Neuronal stem cell (in vitro differentiated cells): ENCODE data around the gene CCDC57.

Experiments
- DNase-seq: peaks from one replicate; pipeline ENCODE4 v3.0.0-alpha.2; 2013; ENCODE audit warnings: low spot score
- H2AFZ ChIP-seq: one replicate; pipeline ENCODE4 v1.6.1; 2013; ENCODE audit warnings: mild to moderate bottlenecking, low read length, inconsistent platforms
- H2AK5ac ChIP-seq: 2 replicates; pipeline ENCODE4 v1.6.1; 2013; ENCODE audit warnings: low read depth, mild to moderate bottlenecking, inconsistent platforms, low read length, moderate library complexity, mixed read lengths
- H2BK120ac ChIP-seq: 2 replicates; pipeline ENCODE4 v1.6.1; 2013; ENCODE audit warnings: low read depth, mild to moderate bottlenecking, inconsistent platforms, low read length, moderate library complexity, mixed read lengths
- H2BK12ac ChIP-seq: one replicate; pipeline ENCODE4 v1.6.1; 2013; ENCODE audit warnings: low read length, inconsistent platforms
- H2BK15ac ChIP-seq: 2 replicates; pipeline ENCODE4 v1.6.1; 2013; ENCODE audit warnings: mild to moderate bottlenecking, low read length, inconsistent platforms, mixed read lengths
- H2BK5ac ChIP-seq: one replicate; pipeline ENCODE4 v1.6.1; 2013; ENCODE audit warnings: inconsistent platforms, mild to moderate bottlenecking, low read length, moderate library complexity
- H3K14ac ChIP-seq: one replicate; pipeline ENCODE4 v1.6.1; 2013; ENCODE audit warnings: low read length, inconsistent platforms
- H3K18ac ChIP-seq: 2 replicates; pipeline ENCODE4 v1.6.1; 2013; ENCODE audit warnings: low read length, inconsistent platforms
- H3K23ac ChIP-seq: 2 replicates; pipeline ENCODE4 v1.6.1; 2013; ENCODE audit warnings: low read depth, mild to moderate bottlenecking, mixed read lengths, low read length, inconsistent platforms; ENCODE audit not compliant: poor library complexity
- H3K27ac ChIP-seq: replicated peaks from 3 replicates; pipeline ENCODE4 v1.5.1; 2013; ENCODE audit warnings: low read length, inconsistent platforms
- H3K27me3 ChIP-seq, 3 experiments: 2 replicates each; pipeline ENCODE4 v1.6.1; 2013; ENCODE audit warnings: low read length in 3 of 3, mild to moderate bottlenecking in 2 of 3, inconsistent platforms in 1 of 3, low read depth in 1 of 3, mixed read lengths in 1 of 3, moderate library complexity in 1 of 3; ENCODE audit not compliant: control insufficient read depth in 3 of 3, insufficient read depth in 3 of 3
- H3K36me3 ChIP-seq, 2 donors: replicated peaks in 1 of 2; 2 replicates each; pipeline ENCODE4 v1.6.1; 2013; ENCODE audit warnings: low read length in 2 of 2; ENCODE audit not compliant: control insufficient read depth in 2 of 2, insufficient read depth in 2 of 2
- H3K4ac ChIP-seq: 2 replicates; pipeline ENCODE4 v1.6.1; 2013; ENCODE audit warnings: inconsistent platforms, mild to moderate bottlenecking, low read length, moderate library complexity
- H3K4me1 ChIP-seq, 2 donors: 1 replicate in 1 of 2; 2 replicates in 1 of 2; pipeline ENCODE4 v1.6.1; 2013; ENCODE audit warnings: low read length in 2 of 2, low read depth in 1 of 2; ENCODE audit not compliant: control insufficient read depth in 2 of 2, insufficient read depth in 1 of 2
- H3K4me2 ChIP-seq: one replicate; pipeline ENCODE4 v1.6.1; 2013; ENCODE audit warnings: mild to moderate bottlenecking, low read length, inconsistent platforms; ENCODE audit not compliant: insufficient read depth, poor library complexity, severe bottlenecking
- H3K4me3 ChIP-seq, 2 donors: 2 replicates each; pipeline ENCODE4 v1.5.1; 2013; ENCODE audit warnings: low read length in 2 of 2, mild to moderate bottlenecking in 2 of 2, inconsistent platforms in 1 of 2, moderate library complexity in 1 of 2
- H3K79me1 ChIP-seq: one replicate; pipeline ENCODE4 v1.6.1; 2013; ENCODE audit warnings: low read depth, mild to moderate bottlenecking, inconsistent platforms, low read length, moderate library complexity
- H3K9ac ChIP-seq: one replicate; pipeline ENCODE4 v1.6.1; 2013; ENCODE audit warnings: mild to moderate bottlenecking, low read depth, low read length, inconsistent platforms; ENCODE audit not compliant: poor library complexity
- H3K9me3 ChIP-seq, 2 donors: replicated peaks in 1 of 2; 2 replicates each; pipeline versions ENCODE3 to v1.6.1; 2013; ENCODE audit warnings: low read length in 2 of 2, mild to moderate bottlenecking in 2 of 2, inconsistent platforms in 1 of 2, low read depth in 1 of 2, mixed read lengths in 1 of 2, moderate library complexity in 1 of 2; ENCODE audit not compliant: control insufficient read depth in 2 of 2, insufficient read depth in 1 of 2
- H4K8ac ChIP-seq: one replicate; pipeline ENCODE4 v1.6.1; 2013; ENCODE audit warnings: low read depth, mild to moderate bottlenecking, inconsistent platforms, low read length, moderate library complexity
- H4K91ac ChIP-seq: one replicate; pipeline ENCODE4 v1.6.1; 2013; ENCODE audit warnings: low read length, low read depth, mild to moderate bottlenecking, inconsistent platforms; ENCODE audit not compliant: poor library complexity
- WGBS, 2 donors: extraction: QIAGEN DNeasy Blood & Tissue Kit; methylation state at CpG; one replicate each; pipeline ENCODE4 v1.1.7; 2013; ENCODE audit warnings: missing lambda C conversion rate in 2 of 2, mixed read lengths in 1 of 2; ENCODE audit not compliant: insufficient read length in 2 of 2, insufficient replicate concordance in 1 of 2; ENCODE audit errors: extremely low coverage in 2 of 2; 5-methylcytosine and 5-hydroxymethylcytosine counted together

The CCDC57 gene

DNA sequence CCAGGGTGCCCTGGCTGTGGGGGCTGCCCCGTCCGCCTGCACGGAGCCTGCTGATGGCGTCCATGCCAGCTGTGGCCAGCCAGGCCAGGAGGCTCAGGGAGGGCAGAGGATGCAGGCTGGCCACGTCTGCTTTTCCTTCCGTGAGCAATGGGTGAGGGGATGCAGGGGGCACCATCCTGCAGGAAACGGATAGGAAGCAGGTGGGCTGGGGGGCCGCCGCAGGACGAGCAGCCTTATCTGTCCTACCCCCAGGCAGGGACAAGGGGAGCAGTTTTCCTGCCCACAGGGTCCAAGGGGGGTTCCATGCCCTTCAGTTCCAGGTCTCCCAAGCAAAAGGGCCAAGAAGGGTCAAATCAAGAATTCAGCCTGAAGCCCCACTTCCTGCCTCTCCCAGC is 153.8 kb downstream of the CCDC57 start:
- Histone ChIP-seq H3K23ac (peak overlapping the region; percentile 55), H2BK120ac (no peak overlapping the region), H2AFZ (no peak overlapping the region), H3K14ac (no peak overlapping the region), H3K4ac (no peak overlapping the region), H3K9ac (no peak overlapping the region), H3K9me3 (no peaks in the 10 kb centered on the region), H3K4me2 (no peak overlapping the region), H4K91ac (no peak overlapping the region), H2AK5ac (no peak overlapping the region), H3K36me3 (peaks cover 72 to 98% of the 10 kb centered on the region in 2 donors), H3K18ac (no peak overlapping the region), H3K27me3 (no peaks in the 10 kb centered on the region), H3K27ac (no peak overlapping the region), H3K79me1 (peaks cover 8% of the 10 kb centered on the region), H4K8ac (no peak overlapping the region), H2BK5ac (no peak overlapping the region), H3K4me3 (peak overlapping the region in 1 of 2 donors; percentile 22), H2BK12ac (peak overlapping the region; percentile 22), H3K4me1 (no peaks in the 10 kb centered on the region), H2BK15ac (no peak overlapping the region)
- no peak for DNase-seq
- WGBS, 2 donors, result no CpG with 5 or more reads among the region's 10 CpGs

DNA sequence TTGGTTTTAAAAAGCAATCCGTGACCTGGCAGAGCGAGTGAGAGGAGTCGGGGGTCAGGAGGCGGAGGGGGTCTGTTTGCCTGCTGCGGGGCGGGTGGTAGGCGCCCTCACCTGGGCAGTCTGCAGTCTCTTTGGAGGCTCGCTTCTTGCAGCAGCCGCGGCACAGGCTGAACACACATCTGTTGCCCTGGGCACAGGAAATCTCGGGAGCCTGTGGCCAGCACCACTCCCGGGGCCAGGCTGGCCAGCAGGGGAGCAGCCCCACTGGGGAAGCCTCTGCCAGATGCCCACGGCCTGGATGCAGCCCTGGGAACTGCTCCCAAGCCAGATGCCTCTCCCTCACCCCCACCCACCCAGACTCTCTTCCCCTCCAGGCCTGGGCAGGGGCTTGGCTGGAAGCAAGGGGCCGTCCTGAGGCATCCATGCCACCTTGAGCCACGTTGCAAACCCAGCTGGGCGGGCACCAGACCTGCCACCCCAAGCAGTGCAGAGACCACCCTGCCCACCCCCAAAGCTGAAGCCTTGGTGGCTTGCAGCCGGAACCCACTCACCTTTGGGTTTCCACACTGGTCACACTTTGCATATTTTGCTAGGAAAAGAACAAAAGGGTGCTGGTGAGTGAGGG is 154.3 kb downstream of the CCDC57 start:
- Histone ChIP-seq H3K79me1 (peaks cover 8% of the 10 kb centered on the region), H3K27ac (no peak overlapping the region), H3K4ac (no peak overlapping the region), H2AFZ (no peak overlapping the region), H4K91ac (no peak overlapping the region), H3K4me1 (no peaks in the 10 kb centered on the region), H2BK5ac (no peak overlapping the region), H3K4me2 (no peak overlapping the region), H3K23ac (peak overlapping the region; percentile 55), H3K9me3 (no peaks in the 10 kb centered on the region), H3K9ac (no peak overlapping the region), H3K36me3 (peaks cover 70 to 98% of the 10 kb centered on the region in 2 donors), H2BK120ac (no peak overlapping the region), H4K8ac (no peak overlapping the region), H2AK5ac (no peak overlapping the region), H2BK15ac (no peak overlapping the region), H3K27me3 (no peaks in the 10 kb centered on the region), H3K14ac (no peak overlapping the region), H3K4me3 (no peak overlapping the region), H3K18ac (no peak overlapping the region), H2BK12ac (peak overlapping the region; percentile 22)
- no CpG with 5 or more reads among the region's 17 CpGs for WGBS, 2 donors
- DNase-seq, result no peak

DNA sequence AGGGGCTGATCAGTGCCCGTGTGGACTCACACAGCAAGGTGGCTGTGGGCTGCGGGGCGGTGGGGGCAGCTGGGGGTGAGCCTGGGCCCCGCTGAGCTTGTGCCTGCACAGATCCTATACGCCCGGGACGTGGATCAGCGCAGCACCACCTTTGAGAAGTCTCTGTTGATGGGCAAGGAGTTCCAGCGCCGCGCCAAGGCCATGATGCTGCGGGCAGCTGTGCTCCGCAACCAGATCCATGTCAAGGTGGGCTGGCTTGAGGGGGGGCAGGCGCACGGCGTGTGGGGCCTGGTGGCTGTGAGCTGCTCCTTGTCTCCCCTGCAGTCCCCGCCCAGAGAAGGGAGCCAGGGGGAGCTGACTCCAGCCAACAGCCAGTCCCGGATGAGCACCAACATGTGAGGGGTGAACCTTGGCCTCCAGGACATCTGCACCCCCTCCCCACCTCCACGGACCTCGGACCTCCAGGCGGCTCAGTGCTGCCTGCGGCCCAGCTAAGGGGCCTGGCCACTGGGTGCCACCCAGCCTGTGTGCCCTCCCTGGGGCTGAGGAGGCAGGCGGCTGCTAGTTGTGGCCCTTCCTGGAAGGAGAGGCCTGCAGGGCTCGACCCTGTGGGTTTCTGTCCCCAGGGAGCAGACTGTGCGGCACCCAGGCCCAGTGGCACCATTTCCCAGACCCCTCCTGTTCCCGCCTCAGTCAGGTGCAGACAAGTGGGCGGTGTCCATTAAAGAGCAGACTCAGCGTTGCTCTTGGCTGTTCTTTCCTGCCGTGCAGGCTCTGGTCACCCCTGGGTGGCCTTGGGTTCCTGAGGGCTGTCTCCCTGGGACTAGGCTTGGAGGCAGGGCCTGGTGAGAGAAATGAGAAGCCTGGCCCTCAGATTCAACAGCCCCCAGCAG is 155.7 kb downstream of the CCDC57 start:
- no peak overlapping the region for H3K14ac ChIP-seq
- H3K27ac ChIP-seq, result no peak overlapping the region
- peak overlapping the region; percentile 96 for H4K8ac ChIP-seq
- H2BK15ac ChIP-seq, result no peak overlapping the region
- H2AFZ ChIP-seq, result no peak overlapping the region
- WGBS, 2 donors, result no CpG with 5 or more reads among the region's 29 CpGs
- peaks cover 64 to 87% of the 10 kb centered on the region in 2 donors for H3K36me3 ChIP-seq
- no peaks in the 10 kb centered on the region for H3K27me3 ChIP-seq
- H3K23ac ChIP-seq, result peak overlapping the region; percentile 44
- no peak for DNase-seq
- H4K91ac ChIP-seq, result no peak overlapping the region
- no peak overlapping the region for H3K4me2 ChIP-seq
- H2BK120ac ChIP-seq, result no peak overlapping the region
- H3K4me3 ChIP-seq, result no peak overlapping the region
- H2BK12ac ChIP-seq, result no peak overlapping the region
- H3K9me3 ChIP-seq, result no peaks in the 10 kb centered on the region
- H2AK5ac ChIP-seq, result no peak overlapping the region
- H3K4ac ChIP-seq, result no peak overlapping the region
- H3K79me1 ChIP-seq, result peaks cover 14% of the 10 kb centered on the region
- peak overlapping the region; percentile 30 for H3K9ac ChIP-seq
- H3K18ac ChIP-seq, result no peak overlapping the region
- H3K4me1 ChIP-seq, result peaks cover 3% of the 10 kb centered on the region in 2 donors
- H2BK5ac ChIP-seq, result no peak overlapping the region
